Spleen (tissue), 7 donors: ENCODE measurements around the gene TMBIM1.

ENCODE experiments used
- CTCF ChIP-seq, 11 experiments: fragments of 200-600 bp in 7 of 11; fragments of 450-650 bp in 4 of 11; sonication (generic) in 4 of 11; IDR thresholded peaks in 8 of 11; conservative IDR thresholded peaks in 3 of 11; 1 replicate in 7 of 11; 2 replicates in 4 of 11; pipeline versions ENCODE4 v1.4.0 to v1.8.0; 2016 to 2021; ENCODE audit warnings: antibody characterized with exemption in 11 of 11, inconsistent platforms in 4 of 11, mild to moderate bottlenecking in 1 of 11
- POLR2A ChIP-seq, 3 donors: fragments of 450-650 bp; IDR thresholded peaks; one replicate each; pipeline ENCODE4 v1.5.1; 2017; ENCODE audit warnings: antibody characterized with exemption in 3 of 3, mild to moderate bottlenecking in 1 of 3
- POLR2AphosphoS5 ChIP-seq, 3 donors: sonication (generic); formaldehyde crosslinking; IDR thresholded peaks; one replicate each; pipeline ENCODE4 v1.5.1; 2017; ENCODE audit warnings: antibody characterized with exemption in 3 of 3
- donor health status: DM: no; HTN: no; CAD: no; lungs with moderate emphysema.
- donor health status: DM: no; HTN: no; CAD: no.
- donor health status: DM: no; HTN: no; CAD: no.

DNA sequence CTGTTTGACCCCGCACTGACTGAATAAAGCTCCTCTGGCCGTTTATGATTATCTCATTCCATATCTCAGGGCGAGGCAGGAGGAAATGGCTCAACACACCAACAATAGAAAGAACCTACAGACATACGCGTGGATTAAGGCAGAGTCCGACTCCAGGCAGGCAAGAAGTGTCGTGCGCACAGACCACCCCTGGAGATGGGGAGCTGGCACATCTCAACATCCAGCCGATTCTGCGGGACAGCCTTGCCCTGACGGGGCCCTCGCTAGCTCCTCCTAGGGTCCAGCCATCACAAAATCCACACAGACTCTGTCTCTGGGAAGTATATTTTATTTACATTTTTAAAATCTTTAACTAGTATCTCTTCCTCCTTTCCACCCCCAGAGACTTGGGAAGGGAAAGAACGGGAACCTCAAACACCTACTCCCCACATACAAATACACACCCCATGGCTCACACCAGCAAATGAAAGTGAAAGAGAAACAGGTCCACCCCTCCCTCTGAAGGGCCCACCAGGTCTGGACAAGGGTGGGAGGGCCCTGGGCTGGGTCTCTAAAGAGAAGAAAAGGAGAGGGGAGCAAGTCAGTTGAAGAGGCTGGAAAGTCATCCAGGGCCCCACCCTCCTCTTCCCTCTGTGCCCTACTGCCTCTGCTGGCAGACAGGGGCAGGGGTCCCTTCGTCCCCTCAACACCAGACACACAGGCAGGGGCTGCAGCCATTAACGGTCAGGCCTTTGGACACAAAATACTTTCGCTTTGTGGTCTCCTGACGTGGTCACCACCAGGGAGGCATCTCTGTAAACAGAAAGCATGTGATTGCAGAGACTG, 28.3 kb downstream of the TMBIM1 start:
- no peak for TF ChIP-seq POLR2A (IDR thresholded peaks at IDR 0.05)
- TF ChIP-seq POLR2AphosphoS5 (IDR thresholded peaks at IDR 0.05): no peak
- TF ChIP-seq CTCF (IDR thresholded peaks at IDR 0.05 in 8 of 11, conservative IDR thresholded peaks at IDR 0.05 in 3 of 11): no peak
